NCI-H146 (cell line): ENCODE data around the gene AFDN.

ENCODE experiments used
- DNase-seq: peaks from one replicate; lab custom pipeline; 2025; lab: John Stamatoyannopoulos, UW

AFDN gene

DNA sequence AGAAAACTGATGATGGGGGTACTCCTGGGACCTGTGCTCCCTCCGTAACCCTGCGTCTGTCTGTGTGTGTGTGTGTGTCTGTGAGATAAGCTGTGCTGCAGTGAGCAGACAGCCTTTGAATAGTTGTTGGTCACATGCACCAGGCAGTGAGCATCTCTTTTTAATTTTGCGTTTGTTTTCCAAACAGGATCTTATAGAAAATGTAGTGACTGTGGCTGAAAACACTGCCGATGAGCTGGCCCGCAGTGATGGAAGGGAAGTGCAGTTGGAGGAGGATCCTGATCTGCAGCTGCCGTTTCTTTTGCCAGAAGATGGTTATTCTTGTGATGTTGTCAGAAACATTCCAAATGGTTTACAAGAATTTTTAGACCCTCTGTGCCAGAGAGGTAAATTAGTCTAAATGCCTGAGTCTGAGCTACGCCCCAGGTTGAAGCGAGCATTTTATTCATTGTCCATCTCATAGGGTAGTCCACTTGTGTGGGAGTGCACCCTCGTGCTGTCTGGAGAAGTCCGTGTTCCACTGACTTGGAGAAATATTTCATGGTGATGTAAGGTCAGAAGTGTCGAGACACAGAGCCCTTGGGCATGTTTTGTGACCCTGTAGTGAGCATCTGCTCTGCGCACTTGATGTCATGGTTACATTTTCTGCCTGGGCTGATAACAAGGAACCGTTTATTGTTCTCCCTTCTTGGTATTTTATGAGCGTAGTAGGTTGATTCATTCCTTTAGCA is 92.0 kb downstream of the AFDN start:
- no peak for DNase-seq

DNA sequence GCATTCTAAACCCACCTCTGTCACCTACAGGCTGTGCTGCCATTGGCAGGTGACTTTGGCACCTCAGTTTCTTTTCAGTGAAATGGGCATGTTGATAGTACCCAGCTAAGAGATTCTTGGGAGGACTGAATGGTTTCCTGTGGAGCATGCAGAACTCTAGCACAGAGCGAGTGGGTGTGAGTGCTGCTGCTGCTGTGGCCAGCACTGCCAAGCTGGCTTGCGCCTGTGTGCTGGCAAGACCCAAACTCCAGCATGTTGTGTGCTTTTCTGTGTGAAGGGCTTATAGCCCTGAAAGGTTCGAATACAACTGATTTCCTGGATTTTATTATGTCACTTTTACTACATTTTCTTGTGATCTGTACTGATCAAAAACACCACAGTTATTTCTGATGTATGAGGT is 92.6 kb downstream of the AFDN start:
- no peak for DNase-seq

- no peak for DNase-seq
Observed at GRCh38 chr6:167920165-167920564, 93.5 kb downstream of the AFDN start.

- DNase-seq: no peak
Observed at GRCh38 chr6:167921831-167922230, 95.1 kb downstream of the AFDN start.

- no peak for DNase-seq
Observed at GRCh38 chr6:167925026-167925425, 98.3 kb downstream of the AFDN start.

- DNase-seq: no peak
Observed at GRCh38 chr6:167927246-167927645, 100.5 kb downstream of the AFDN start.

GRCh38 chr6:167928111-167928510 is 101.4 kb downstream of the AFDN start:
- no peak for DNase-seq

DNA sequence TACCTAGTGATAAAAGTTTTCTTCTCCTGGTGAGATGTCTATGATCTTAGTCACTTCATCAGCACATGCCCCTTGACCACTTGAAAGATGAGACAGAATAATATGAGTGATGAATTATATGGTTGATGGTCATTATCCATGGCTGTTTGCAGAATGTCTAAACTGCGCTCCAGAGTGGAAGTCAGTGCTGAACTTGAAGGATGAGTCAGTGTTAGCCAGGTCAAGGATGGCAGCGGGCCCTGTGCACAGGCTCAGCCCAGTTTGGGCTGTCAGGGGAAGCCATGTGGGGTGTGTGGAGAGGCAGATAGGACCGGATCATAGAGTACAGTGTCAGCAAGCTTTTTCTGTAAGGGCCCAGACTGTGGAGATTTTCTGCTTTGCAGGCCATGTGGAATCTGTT is 103.6 kb downstream of the AFDN start:
- DNase-seq: no peak

GRCh38 chr6:167932468-167933276 is 106.0 kb downstream of the AFDN start:
- DNase-seq: no peak

DNA sequence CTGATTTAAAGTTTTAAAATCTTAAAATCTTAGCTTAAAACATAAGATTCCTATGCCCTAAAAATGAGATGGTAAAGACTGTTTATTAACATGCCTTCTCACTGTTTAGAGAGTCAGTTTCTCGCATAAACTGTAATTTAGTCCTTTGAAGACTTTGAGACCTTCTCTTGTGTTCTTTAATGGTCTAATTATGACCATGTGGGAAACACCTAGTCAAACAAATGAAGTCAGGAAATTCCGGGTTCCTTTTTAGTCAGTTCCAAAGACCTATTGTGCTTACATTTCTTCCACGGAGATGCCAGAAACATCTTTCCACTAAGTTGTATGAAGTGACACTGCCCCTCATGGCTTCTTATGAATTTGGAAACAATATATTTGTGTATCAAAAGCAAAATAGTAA is 106.6 kb downstream of the AFDN start:
- DNase-seq: peak; percentile 27

DNA sequence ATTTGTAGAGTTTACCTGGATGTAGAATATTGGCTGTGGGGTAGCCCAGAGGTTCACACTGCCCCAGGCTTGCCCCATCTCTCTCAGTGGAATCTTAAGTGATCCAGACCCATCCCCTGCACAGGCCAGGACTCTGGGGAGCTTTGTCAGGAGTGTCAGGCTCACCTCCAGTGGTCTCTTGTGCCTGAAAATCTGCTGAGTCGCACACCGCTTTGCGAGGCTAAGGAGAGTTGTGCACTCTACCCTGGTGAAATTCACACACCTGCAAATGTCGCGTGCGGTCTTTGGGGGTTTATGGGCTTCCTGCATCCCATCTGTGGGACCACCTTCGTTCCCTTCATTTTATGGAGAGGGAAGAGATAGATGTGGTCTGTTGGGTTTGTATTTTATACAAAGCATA is 107.1 kb downstream of the AFDN start:
- DNase-seq: no peak

DNA sequence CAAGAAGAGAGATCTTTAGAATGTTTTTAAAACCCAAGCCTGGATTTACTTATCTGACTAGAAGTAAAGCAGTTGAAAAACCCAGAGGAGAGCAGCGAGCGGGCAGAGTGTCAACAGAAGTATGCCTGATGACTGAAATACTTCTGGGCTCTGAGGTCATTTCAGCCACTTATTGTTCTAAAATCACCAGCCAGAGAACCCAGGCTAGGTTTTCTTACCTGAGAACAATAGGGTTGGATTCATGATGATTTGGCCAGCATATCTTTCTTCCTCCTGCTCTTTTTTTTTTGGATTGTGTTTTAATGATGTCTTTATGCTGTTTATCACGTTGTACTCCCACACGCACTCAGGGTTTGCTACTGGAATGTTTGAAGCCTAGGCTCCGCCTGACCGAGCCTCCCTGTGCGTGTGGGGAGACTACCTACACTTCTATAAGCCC is 107.7 kb downstream of the AFDN start:
- DNase-seq: no peak

DNA sequence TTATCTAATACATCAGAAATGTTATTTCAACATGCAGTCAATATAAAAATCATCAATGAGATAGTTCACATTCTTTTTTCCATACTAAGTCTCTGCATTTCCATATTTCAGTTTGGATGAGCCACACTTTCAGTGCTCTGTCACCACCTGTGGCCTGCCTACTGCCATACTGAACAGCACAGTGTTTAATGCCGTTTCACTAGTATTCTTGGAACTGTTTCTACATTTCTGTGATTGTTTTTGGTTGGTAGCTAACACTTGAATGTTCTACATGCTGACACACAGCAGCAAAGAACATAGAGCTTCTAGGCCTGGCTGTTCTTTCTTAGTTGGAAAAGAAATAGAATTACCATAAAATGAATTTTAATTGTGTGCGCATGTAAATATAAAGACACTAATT is 109.3 kb downstream of the AFDN start:
- DNase-seq: no peak

- DNase-seq: no peak
Observed at GRCh38 chr6:167937301-167937700, 110.6 kb downstream of the AFDN start.

GRCh38 chr6:167937948-167938911 is 111.5 kb downstream of the AFDN start:
- no peak for DNase-seq

- DNase-seq: no peak
Observed at GRCh38 chr6:167941822-167942221, 115.1 kb downstream of the AFDN start.

GRCh38 chr6:167944130-167944529 is 117.4 kb downstream of the AFDN start:
- no peak for DNase-seq

DNA sequence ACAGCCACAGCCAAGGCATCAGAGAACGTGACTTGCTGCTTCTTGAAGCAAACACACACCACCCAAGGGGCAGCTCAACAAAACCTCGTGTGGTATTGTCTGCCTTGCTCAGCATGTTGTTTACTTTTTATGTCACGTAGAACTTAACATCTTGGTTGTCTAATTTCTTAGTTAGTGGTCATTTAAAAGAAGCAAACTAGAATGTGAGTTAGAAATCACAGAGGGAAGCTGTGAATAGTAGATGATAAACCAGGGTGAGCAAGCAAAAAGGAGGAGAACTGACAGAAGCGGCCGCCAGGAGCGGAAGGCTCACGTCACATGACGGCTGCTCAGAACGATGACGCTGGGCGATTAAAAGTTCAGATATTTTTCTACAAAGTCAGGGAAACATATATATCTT is 119.3 kb downstream of the AFDN start:
- no peak for DNase-seq

DNA sequence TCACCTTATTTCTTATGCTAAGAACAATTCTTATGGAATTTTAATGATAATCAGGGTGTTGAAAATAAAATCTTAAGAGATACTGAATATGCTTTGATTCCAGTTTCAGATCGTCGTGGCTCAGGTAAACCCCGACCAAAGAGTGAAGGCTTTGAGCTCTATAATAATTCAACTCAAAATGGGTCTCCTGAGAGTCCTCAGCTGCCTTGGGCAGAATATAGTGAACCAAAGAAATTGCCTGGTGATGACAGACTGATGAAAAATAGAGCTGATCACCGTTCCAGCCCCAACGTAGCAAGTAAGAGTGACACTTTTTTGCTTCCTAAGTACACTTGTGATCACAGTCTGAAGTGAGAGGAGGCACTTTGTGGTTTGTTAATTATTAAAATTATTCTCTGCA is 119.9 kb downstream of the AFDN start:
- no peak for DNase-seq

DNA sequence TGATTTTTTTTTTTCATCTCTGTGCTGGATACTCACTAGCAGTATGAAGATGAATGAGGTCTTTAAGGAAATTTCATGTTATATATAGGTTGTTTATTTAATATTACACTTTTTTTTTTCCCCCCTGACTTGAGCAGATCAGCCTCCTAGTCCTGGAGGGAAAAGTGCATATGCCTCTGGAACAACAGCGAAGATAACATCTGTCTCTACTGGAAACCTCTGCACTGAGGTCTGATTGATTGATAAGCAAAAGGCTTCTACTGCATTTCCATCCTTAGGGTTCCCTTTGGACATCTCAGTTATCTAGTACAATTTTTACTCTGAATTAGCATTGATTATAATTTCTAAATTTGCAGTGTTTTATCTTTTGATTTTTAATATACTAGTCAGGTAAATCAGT is 121.0 kb downstream of the AFDN start:
- DNase-seq: no peak

GRCh38 chr6:167948716-167949115 is 122.0 kb downstream of the AFDN start:
- no peak for DNase-seq

GRCh38 chr6:167949121-167949684 is 122.5 kb downstream of the AFDN start:
- no peak for DNase-seq
